HG02763 (cell line): Measurements from ENCODE around the gene KLK10.
"Not testable (repeated sequence)": the region's sequence is repeated elsewhere in the genome, so short reads cannot be mapped to it uniquely, and the experiment has no call there.

Experiments
- ATAC-seq: cut with Tn5 transposase; IDR thresholded peaks from one replicate; pipeline ENCODE4 v1.9.1; 2021; ENCODE audit warnings: mild to moderate bottlenecking, moderate library complexity; ENCODE audit not compliant: unreplicated experiment

KLK10 gene

GRCh38 chr19:50972795-50973376, 46.6 kb downstream of the KLK10 start:
- no peak for ATAC-seq

DNA sequence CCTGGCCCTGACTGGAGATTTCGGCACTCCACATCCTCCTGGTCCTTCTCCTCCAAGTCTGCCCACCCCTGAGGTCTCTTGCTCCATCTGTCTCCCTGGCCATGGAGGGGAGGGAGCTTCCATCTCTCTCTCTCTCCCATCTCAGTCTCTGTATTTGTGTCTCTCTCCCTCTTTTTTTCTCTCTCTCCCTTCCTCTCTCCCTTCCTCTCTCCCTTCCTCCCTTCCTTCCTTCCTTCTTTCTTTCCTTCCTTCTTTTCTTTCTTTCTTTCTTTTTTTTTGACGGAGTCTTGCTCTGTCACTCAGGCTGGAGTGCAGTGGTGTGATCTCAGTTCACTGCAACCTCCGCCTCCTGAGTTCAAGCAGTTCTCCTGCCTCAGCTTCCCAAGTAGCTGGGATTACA, 49.7 kb downstream of the KLK10 start:
- ATAC-seq = not testable (repeated sequence)

GRCh38 chr19:50969413-50969760, 50.1 kb downstream of the KLK10 start, which contains the start of gene KLK6:
Gene KLK6, minus strand, starts transcription at chr19:50969591. Its CDS starts 1,487 bp downstream, at chr19:50968104.
- no peak for ATAC-seq

DNA sequence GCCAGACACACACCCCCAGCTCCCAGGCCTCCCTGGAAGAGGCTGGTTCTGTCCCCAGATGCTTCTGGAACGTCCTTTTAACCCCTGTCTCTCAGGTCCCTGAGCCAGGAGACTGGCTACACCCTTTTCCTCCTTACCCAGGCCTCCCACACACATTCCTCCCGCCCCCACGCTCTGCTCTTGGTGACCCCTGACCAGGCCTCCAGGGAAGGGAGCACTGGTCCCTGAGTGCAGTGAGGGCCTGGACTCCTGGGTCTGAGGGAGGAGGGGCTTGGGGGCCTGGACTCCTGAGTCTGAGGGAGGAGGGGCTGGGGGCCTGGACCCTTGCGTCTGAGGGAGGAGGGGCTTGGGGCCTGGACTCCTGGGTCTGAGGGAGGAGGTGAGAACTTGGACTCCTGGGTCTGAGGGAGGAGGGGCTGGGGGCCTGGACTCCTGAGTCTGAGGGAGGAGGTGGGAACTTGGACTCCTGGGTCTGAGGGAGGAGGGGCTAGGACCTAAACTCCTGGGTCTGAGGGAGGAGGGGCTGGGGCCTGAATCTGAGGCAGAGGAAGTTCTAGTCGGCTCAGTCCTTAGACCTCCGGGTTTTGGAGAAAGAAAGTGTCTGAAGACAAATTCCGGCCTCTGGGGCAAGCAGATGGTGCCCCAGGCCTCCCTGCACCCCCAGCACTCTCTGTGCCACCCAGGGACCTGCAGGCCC, 50.6 kb downstream of the KLK10 start:
- no peak for ATAC-seq

DNA sequence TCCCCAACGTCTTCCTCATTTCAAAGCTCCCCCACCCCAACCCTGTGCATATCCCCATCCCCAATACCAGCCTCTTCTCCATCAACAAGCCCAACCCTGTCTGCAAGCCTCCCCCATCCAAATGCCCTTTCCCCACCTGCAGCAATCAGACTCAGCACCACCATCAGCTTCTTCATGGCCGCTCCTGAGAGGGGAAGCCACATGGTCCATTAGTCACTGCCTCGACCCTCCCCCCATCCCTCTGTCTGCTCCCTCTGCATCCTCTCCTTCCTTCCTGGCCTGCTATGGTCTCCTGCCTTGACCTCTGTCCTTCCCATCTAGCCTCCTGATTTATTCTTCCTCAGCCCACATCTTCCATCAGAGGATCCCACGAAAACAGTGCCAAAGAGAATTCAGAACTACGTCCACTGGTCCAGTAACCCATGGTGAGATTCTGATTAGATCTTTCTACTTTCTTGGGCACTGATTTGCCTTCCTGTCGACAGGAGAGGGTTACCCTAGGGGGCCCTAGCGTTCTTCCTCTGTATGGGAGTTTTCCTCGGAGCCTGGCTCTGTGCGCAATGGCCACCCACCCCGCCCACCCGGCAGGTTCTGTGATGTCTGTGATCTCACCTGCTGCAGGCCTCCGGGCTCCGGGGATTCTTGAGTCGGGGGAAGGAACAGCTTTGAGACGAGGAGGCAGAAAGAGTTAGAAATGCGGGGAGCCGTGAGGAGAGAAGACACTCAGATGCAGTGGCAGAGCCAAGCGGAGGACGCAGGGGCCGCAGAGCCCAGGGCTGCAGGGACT, 51.4 kb downstream of the KLK10 start:
- ATAC-seq = no peak

DNA sequence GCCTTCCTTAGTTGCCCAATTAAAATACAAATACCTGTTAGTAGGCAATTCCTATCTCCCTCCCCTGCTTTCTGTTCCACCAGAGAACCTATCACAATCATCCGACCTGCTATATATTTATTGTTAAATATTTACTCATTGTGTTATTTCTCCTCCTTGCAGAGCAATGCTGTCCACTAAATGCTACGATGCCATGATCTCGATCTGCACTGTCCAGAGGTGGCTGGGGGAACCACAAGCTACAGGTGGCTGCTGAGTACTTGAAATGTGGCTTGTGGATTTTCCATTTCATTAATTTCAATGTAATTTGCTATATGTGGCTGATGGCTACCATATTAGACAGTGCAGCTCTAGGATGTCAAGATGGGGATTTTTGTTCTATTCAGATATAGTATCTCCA, 55.2 kb downstream of the KLK10 start:
- ATAC-seq = no peak

DNA sequence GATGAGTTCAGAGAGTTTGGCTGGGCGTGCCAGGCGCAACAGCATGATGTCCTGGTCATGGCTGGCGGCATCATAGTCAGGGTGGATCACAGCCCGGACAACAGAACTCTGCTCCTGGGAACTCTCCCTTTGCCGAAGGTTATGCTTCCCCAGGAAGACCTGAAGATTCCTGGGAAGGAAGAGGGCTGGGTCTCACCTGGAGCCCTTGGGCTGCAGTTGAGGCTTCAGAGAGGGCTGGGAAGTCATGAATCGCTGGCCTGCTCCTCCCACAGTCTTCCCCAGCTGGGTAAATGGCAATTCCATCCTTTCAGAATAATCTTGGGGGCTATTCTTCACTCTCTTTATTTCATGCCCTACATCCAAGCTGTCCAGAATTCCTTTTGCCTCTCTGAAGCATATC, 56.1 kb downstream of the KLK10 start:
- no peak for ATAC-seq
